Muscle of leg (tissue), 11 donors: Measurements from ENCODE around the gene RAET1G. TPM values are rescaled to one million over a fixed set of nuclear protein-coding genes. Genes with fewer than 3 reads are reported as not detected.
"Not testable (repeated sequence)": the region's sequence is repeated elsewhere in the genome, so short reads cannot be mapped to it uniquely, and the experiment has no call there.

Source experiments
- DNase-seq: peaks from one replicate; pipeline ENCODE4 v3.0.0; 2013
- H3K27ac ChIP-seq: one replicate; pipeline ENCODE4 v1.5.1; 2013; ENCODE audit warnings: mild to moderate bottlenecking, low read length, control low read depth
- H3K27me3 ChIP-seq: one replicate; pipeline ENCODE4 v1.6.1; 2013; ENCODE audit warnings: low read length; ENCODE audit not compliant: control insufficient read depth, insufficient read depth
- H3K36me3 ChIP-seq: one replicate; pipeline ENCODE4 v1.6.1; 2013; ENCODE audit warnings: low read length; ENCODE audit not compliant: control insufficient read depth, insufficient read depth
- H3K4me1 ChIP-seq: one replicate; pipeline ENCODE4 v1.6.1; 2013; ENCODE audit warnings: low read length; ENCODE audit not compliant: control insufficient read depth, insufficient read depth
- H3K4me3 ChIP-seq: one replicate; pipeline ENCODE4 v1.5.1; 2013; ENCODE audit warnings: low read length, control low read depth
- H3K9me3 ChIP-seq: replicated peaks from 2 replicates; pipeline ENCODE4 v1.6.1; 2013; ENCODE audit warnings: low read depth, low read length; ENCODE audit not compliant: control insufficient read depth
- WGBS: methylation state at CpG from one replicate; pipeline ENCODE4 v1.1.5; 2013; ENCODE audit warnings: missing lambda C conversion rate; ENCODE audit not compliant: insufficient coverage; 5-methylcytosine and 5-hydroxymethylcytosine counted together
- polyA plus RNA-seq, 8 donors: library from polyadenylated mRNA; unstranded; fragments of 120-200 nt; gene quantifications; one replicate each; pipeline versions ENCODE4 v1.2.1 to v1.2.3, GENCODE V29; 2013; ENCODE audit warnings: inconsistent platforms in 1 of 8, low replicate concordance in 1 of 8; ENCODE audit not compliant: insufficient read length in 8 of 8, insufficient read depth in 1 of 8
- total RNA-seq: library from RNA; stranded (reverse); fragments of 120-200 nt; gene quantifications from one replicate; pipeline ENCODE4 v1.2.4, GENCODE V29; 2013

RAET1G gene
- total and polyA plus RNA-seq, 9 donors = 0.09 to 0.27 (median 0.17) TPM; not detected in 1

DNA sequence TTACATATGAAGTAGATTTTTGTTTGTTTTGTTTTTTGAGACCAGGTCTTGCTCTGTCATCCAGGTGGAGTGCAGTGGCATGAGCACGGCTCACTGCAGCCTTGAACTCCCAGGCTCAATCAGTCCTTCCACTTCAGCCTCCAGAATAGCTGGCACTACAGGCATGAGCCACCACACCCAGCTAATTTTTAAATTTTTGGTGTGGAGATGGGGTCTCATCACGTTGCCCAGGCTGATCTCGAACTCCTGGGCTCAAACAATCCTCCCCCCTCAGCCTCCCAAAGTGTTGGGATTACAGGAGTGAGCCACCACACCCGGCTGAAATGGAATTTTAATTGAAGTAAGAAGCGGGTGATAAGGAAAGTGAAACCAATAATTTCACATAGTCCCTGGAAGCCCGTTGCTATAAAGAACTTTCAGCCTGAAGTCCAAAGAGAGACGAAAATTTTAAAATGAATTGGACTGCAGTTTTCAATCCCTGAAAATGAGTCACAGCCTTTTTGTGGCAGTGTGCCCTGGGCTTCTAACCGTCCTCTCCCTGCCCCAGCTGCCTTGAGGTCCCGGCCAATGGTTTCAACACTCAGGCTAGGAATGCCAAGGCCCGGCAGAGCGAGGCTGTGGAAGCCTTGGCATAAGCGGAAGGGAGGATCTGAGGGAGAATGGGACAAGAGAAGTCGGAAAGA is 25.8 kb downstream of the RAET1G start:
- WGBS = 55% methylated on average over 7 of the region's 13 CpGs
- H3K4me3 ChIP-seq = no peak overlapping the region
- peak; percentile 91 for DNase-seq

DNA sequence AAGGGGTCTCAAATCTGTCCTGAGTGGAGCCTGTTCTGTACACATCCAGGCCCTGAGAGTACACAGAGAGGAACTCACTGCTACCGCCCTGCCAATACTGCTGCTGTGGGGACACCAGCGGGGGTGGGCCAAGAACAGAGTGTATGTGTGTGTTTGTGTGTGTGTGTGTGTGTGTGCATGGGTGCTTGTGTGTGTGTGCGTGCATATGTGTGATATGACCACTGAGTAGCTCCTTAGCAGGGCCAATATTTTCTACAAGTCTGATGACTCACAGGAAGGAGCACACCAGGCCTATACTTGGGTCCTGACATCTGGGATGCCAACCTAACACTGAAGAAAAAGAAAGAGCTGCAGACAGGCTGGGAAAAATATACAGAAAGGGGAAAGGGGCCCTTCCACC is 26.4 kb downstream of the RAET1G start:
- Histone ChIP-seq H3K4me1 (peaks cover 28% of the 10 kb centered on the region), H3K27me3 (no peaks in the 10 kb centered on the region), H3K4me3 (no peak overlapping the region), H3K9me3 (no peaks in the 10 kb centered on the region), H3K36me3 (no peaks in the 10 kb centered on the region), H3K27ac (no peak overlapping the region)
- no peak for DNase-seq
- WGBS = 100% methylated on average over 1 of the region's 3 CpGs

More for the DNA sequence above, 25.8 kb downstream of the RAET1G start:
- Histone ChIP-seq H3K36me3 (no peaks in the 10 kb centered on the region), H3K27me3 (no peaks in the 10 kb centered on the region), H3K4me1 (peaks cover 28% of the 10 kb centered on the region), H3K9me3 (no peaks in the 10 kb centered on the region), H3K27ac (peak overlapping the region; percentile 42)

GRCh38 chr6:149895833-149896271 is 27.1 kb downstream of the RAET1G start:
- DNase-seq = peak; percentile 44
- Histone ChIP-seq H3K4me3 (no peak overlapping the region), H3K9me3 (no peaks in the 10 kb centered on the region), H3K4me1 (peaks cover 28% of the 10 kb centered on the region), H3K36me3 (no peaks in the 10 kb centered on the region), H3K27ac (no peak overlapping the region), H3K27me3 (no peaks in the 10 kb centered on the region)
- WGBS = 47% methylated on average over 2 of the region's 5 CpGs

DNA sequence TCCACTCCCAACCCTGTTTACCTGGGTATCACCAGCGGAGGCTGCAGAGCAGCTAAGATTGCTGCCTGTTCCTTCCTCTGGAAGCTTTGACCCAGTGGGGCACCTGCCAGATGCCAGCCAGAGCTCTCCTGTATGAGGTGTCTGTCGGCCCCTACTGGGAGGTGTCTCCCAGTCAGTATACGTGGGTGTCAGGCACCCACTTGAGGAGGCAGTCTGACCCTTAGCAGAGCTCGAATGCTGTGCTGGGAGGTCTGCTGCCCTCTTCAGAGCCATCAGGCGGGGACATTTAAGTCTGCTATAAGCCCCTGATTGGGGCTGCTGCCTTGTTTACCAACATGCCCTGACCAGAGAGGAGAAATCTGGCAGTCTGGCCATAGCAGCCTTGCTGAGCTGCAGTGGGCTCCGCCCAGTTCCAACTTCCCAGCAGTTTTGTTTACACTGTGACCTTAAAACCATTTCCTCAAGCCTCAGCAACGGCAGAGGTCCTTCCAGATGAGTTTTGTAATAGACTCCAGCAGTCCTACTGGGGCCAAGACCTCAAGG is 27.8 kb downstream of the RAET1G start:
- no peaks in the 10 kb centered on the region for H3K27me3 ChIP-seq
- H3K4me3 ChIP-seq = no peak overlapping the region
- H3K27ac ChIP-seq = no peak overlapping the region
- H3K4me1 ChIP-seq = peaks cover 28% of the 10 kb centered on the region
- H3K36me3 ChIP-seq = no peaks in the 10 kb centered on the region
- WGBS = 71% methylated on average over 4 of the region's 7 CpGs
- peak; percentile 92 for DNase-seq
- no peaks in the 10 kb centered on the region for H3K9me3 ChIP-seq

- not testable (repeated sequence) for H3K27ac ChIP-seq, H3K36me3 ChIP-seq, DNase-seq, H3K27me3 ChIP-seq, H3K9me3 ChIP-seq, H3K4me3 ChIP-seq
- H3K4me1 ChIP-seq = peaks cover 19% of the 10 kb centered on the region
- WGBS = no CpG with 5 or more reads among the region's 6 CpGs
Measured at GRCh38 chr6:149891864-149892263, 31.1 kb downstream of the RAET1G start.

GRCh38 chr6:149891259-149891658 is 31.7 kb downstream of the RAET1G start:
- DNase-seq = no peak
- H3K9me3 ChIP-seq = no peaks in the 10 kb centered on the region
- 86% methylated on average over 1 of the region's 3 CpGs for WGBS
- peaks cover 14% of the 10 kb centered on the region for H3K4me1 ChIP-seq
- no peak overlapping the region for H3K4me3 ChIP-seq
- H3K27me3 ChIP-seq = no peaks in the 10 kb centered on the region
- no peak overlapping the region for H3K27ac ChIP-seq
- H3K36me3 ChIP-seq = no peaks in the 10 kb centered on the region

DNA sequence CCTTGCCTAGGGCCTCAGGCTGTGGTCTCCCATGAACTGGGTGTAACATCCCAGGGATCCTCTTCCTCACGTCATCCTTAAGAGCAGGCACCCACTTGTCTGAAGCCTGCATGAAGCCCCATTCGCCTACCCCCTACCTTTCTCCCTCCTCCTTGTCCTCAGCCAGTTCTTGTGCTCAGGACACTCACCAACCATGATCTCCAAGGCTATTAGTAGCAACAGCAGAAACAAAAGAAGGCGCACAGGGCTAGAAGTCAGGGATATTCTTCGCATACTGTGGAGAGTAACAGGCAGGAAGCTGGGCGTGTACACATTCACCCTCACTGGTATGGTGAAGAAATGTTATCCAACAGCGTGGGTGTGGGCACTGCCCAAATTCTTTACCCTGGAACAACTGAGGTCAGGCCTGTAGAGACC is 32.3 kb downstream of the RAET1G start:
- DNase-seq = no peak
- 76% methylated on average over 2 of the region's 6 CpGs for WGBS
- Histone ChIP-seq H3K36me3 (no peaks in the 10 kb centered on the region), H3K27me3 (no peaks in the 10 kb centered on the region), H3K27ac (no peak overlapping the region), H3K9me3 (no peaks in the 10 kb centered on the region), H3K4me1 (peaks cover 7% of the 10 kb centered on the region), H3K4me3 (no peak overlapping the region)

GRCh38 chr6:149889326-149889725 is 33.6 kb downstream of the RAET1G start:
- WGBS = 67% methylated on average over 7 of the region's 7 CpGs
- DNase-seq = no peak
- no peaks in the 10 kb centered on the region for H3K36me3 ChIP-seq
- H3K9me3 ChIP-seq = no peaks in the 10 kb centered on the region
- H3K4me3 ChIP-seq = no peak overlapping the region
- no peaks in the 10 kb centered on the region for H3K27me3 ChIP-seq
- H3K4me1 ChIP-seq = no peaks in the 10 kb centered on the region
- H3K27ac ChIP-seq = no peak overlapping the region

DNA sequence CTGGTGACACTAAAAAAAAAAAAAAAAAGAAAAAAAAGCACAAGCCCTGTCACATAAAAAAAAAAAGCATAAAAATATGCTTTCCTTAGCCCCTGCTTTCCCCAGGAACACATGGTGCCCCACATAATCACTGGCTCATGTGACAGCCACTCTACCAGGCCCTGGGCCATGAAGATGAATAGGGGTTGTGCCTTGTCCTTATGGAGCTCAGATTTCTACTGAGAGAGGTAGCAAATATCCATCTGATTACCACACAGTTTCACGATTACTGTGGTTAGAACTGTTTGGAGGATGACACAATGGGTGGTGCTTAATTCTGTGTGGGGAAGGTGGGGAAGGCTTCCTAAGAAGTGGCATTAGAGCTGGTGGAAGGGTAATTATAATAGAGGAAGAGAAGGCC is 34.3 kb downstream of the RAET1G start:
- H3K27ac ChIP-seq = no peak overlapping the region
- no peak for DNase-seq
- no peaks in the 10 kb centered on the region for H3K9me3 ChIP-seq
- H3K36me3 ChIP-seq = no peaks in the 10 kb centered on the region
- H3K4me1 ChIP-seq = no peaks in the 10 kb centered on the region
- no peaks in the 10 kb centered on the region for H3K27me3 ChIP-seq
- WGBS = no CpG with 5 or more reads among the region's 1 CpG
- H3K4me3 ChIP-seq = no peak overlapping the region

- Histone ChIP-seq H3K9me3 (no peaks in the 10 kb centered on the region), H3K36me3 (no peaks in the 10 kb centered on the region), H3K27ac (no peak overlapping the region), H3K4me3 (no peak overlapping the region), H3K4me1 (no peaks in the 10 kb centered on the region), H3K27me3 (no peaks in the 10 kb centered on the region)
- whole genome bisulfite sequencing = 100% methylated on average over 1 of the region's 9 CpGs
- no peak for DNase-seq
Measured at GRCh38 chr6:149888093-149888492, 34.8 kb downstream of the RAET1G start.
